CD4-positive, alpha-beta T cell treated with Interleukin-17A for 1 hour (primary cell): ENCODE results near the gene PPIF.

Source experiments
- DNase-seq: peaks from one replicate; pipeline ENCODE4 v3.0.0-alpha.2; 2020

Gene PPIF

GRCh38 chr10:79376078-79376628 lies 28.9 kb downstream of the PPIF start:
- no peak for DNase-seq

GRCh38 chr10:79376751-79377556 lies 29.7 kb downstream of the PPIF start:
- DNase-seq = no peak

GRCh38 chr10:79377557-79378382 lies 30.5 kb downstream of the PPIF start:
- DNase-seq = no peak

GRCh38 chr10:79378383-79378646 lies 31.0 kb downstream of the PPIF start:
- DNase-seq = no peak

GRCh38 chr10:79378647-79379511 lies 31.6 kb downstream of the PPIF start:
- no peak for DNase-seq

GRCh38 chr10:79379512-79380124 lies 32.3 kb downstream of the PPIF start:
- no peak for DNase-seq

- no peak for DNase-seq
Measured at GRCh38 chr10:79380125-79380945, 33.1 kb downstream of the PPIF start.

- no peak for DNase-seq
Measured at GRCh38 chr10:79380946-79381721, 33.9 kb downstream of the PPIF start.

- DNase-seq = no peak
Measured at GRCh38 chr10:79381804-79382221, 34.5 kb downstream of the PPIF start.

- DNase-seq = no peak
Measured at GRCh38 chr10:79382491-79382941, 35.2 kb downstream of the PPIF start.

- DNase-seq = no peak
Measured at GRCh38 chr10:79383974-79384606, 36.8 kb downstream of the PPIF start.

- DNase-seq = no peak
Measured at GRCh38 chr10:79384773-79385391, 37.6 kb downstream of the PPIF start.

- no peak for DNase-seq
Measured at GRCh38 chr10:79385392-79385795, 38.1 kb downstream of the PPIF start.

GRCh38 chr10:79385804-79386531 lies 38.7 kb downstream of the PPIF start:
- DNase-seq = no peak

- DNase-seq = no peak
Measured at GRCh38 chr10:79386637-79387465, 39.6 kb downstream of the PPIF start.

- no peak for DNase-seq
Measured at GRCh38 chr10:79387466-79387973, 40.3 kb downstream of the PPIF start.

GRCh38 chr10:79387974-79388850 lies 40.9 kb downstream of the PPIF start:
- DNase-seq = no peak
